Hepatic stellate cell (primary cell): ENCODE measurements around the gene CFHR1.

Experiments
- DNase-seq: peaks from one replicate; pipeline ENCODE4 v3.0.0; 2011; ENCODE audit warnings: low spot score

Gene CFHR1

DNA sequence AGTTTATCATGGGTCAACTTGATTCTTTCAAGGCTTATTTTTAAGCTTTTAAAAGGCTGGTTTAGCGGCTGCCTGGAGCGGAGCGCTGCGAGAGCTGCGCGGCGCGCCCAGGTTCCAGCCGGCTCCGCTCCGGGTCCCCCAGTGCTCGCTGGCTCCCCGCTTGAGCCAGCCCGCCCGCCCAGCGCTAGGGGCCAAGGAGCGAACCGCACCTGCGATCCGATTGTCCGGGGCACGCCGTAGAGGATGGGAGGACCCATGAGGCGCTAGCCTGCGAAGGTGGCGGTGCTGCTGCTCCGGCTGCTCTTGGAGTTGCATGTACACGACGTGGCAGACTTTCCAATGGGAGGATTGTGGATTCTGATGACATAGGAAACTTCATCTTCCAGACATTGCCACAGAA lies 58.4 kb downstream of the CFHR1 start:
- no peak for DNase-seq
